HG02970 (cell line): ENCODE measurements around the gene THADA.

ENCODE experiments used
- ATAC-seq: cut with Tn5 transposase; IDR thresholded peaks from one replicate; pipeline ENCODE4 v1.9.1; 2021; ENCODE audit warnings: mild to moderate bottlenecking, moderate library complexity, moderate number of reproducible peaks; ENCODE audit not compliant: unreplicated experiment, low FRiP score

The THADA gene

GRCh38 chr2:43473767-43474166 lies 122.1 kb downstream of the THADA start:
- ATAC-seq: no peak

GRCh38 chr2:43472527-43473194 lies 123.2 kb downstream of the THADA start:
- ATAC-seq: no peak

- no peak for ATAC-seq
Measured at GRCh38 chr2:43469713-43470112, 126.1 kb downstream of the THADA start.

- ATAC-seq: no peak
Measured at GRCh38 chr2:43469094-43469493, 126.7 kb downstream of the THADA start.

GRCh38 chr2:43467891-43468290 lies 127.9 kb downstream of the THADA start:
- no peak for ATAC-seq

DNA sequence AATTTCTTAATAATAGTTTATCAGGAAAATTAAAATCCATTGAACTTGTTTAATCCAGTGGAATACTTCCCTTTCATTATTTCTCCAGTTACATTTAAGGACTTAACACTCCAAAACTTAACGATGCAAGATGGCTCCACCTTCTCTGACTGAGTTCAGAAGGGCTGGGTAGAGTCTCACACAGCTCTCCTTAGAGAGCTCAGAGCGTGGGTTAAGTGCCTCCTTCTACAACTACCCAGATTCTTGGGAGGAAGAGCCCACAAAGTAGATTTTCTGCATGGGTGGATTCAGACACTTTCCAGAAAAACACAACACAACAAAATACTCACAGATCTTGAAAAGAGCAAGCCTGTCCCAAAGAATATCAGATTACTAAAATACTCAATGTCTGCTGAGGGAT lies 130.6 kb downstream of the THADA start:
- ATAC-seq: no peak

DNA sequence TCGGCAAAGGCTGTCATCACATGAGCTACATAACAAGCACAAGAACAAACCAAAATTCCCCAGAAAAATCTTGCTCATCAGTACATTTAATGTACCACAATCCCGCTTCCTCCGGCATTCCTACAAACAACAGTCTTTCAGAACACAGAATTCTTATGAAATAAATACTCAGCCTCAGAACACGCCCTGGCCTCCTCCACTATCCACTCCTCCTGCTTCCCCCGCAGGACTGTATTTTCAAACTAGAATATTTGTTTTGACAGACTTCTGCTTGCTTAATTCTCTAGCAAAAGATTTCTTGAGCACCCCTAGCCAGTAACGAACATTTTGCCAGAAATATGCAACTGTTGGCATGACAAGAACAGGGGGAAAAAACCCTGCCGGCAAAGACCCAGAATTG lies 131.2 kb downstream of the THADA start:
- ATAC-seq: no peak

- ATAC-seq: no peak
Measured at GRCh38 chr2:43462866-43463641, 132.8 kb downstream of the THADA start.

DNA sequence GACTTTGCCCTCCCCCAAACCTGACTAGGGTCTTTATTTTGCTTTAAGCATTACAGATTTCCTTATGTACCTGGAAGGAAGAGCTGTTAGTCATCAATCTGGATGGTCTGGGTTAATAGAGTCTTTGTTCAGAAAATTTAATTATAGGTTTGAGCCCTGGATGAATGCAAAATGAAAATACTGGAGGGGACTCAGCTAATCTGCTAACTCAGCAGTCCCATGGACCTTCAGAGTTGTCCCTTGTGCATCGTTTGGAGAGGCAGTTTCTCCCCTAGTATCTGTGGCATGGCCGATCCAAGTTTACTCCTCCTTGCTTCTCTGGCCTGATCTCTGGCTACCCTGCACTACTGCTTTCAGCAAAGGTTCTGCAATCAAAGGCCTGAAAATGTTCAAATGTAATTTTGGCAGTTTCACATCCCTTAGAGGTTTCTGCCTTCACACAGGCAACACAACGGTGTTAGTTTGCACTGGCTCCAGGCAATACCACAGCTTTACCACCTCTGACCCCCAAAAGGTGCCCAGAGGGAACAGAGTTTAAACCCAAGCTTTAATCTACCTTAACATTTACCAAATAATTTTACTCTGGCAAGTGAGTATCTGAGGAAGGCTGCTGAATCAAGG lies 134.3 kb downstream of the THADA start:
- ATAC-seq: no peak

DNA sequence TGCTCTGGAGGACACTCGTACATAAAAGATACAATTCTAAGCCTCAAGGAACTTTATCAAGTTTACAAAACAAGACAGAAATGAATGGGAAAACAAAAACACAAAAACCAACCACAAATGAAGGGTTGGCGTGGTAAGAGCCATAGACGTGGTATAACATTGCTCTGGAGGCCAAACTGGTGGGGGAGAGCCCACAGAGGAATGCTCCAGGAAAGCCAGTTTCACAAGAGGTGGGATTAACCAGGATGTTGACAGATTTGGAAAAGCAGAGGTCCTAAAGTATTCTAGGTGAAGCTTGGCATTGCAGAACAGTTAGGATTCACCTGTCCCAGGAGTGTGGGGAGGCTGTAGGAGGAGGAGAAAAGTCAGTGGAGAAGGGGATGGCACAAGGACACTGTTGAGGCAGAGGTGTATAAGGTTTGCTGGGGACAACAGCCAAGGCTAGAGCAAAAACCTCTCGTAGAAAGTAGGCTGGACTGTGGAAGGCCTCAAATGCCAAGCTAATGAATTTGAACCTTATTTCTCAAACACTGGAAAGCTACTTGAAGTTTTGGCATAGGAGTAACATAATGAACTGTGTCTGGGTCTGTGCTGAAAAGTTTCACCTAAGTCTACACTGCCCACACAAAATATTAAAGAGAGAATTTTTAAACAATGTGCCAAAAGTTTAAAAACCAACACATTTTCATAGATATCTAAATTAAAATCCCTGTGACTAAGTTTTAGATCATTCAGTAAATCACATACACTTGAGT lies 135.1 kb downstream of the THADA start:
- ATAC-seq: no peak

GRCh38 chr2:43460174-43460546 lies 135.7 kb downstream of the THADA start:
- ATAC-seq: no peak

GRCh38 chr2:43459446-43460173 lies 136.2 kb downstream of the THADA start:
- no peak for ATAC-seq

DNA sequence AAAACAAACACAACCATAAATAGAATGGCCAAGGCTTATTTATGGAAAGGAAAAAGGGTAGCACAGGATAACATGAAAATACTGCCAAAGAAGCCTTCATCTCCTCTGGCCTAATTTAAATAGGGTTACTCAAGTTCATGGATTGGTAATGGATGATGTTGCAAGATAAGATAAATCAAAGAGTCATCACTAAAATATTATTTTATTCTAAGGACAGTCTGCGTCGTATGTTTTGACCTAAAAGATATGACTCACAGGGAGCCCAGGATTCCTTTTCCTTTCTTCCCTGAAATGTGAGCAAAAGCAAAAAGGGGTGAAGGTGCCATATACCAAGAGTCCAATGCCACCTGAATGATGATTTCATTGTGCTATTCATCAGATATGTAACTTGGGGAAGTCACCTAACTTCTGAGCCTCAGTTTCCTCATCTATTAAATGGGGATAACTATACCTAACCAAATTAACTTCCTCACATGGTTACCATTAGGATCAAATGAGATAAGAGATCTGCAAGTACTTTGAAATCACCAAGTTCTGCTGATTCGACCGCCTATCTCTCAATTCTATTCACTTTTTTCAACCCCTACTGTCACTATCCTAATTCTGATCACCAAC lies 137.7 kb downstream of the THADA start:
- ATAC-seq: no peak

DNA sequence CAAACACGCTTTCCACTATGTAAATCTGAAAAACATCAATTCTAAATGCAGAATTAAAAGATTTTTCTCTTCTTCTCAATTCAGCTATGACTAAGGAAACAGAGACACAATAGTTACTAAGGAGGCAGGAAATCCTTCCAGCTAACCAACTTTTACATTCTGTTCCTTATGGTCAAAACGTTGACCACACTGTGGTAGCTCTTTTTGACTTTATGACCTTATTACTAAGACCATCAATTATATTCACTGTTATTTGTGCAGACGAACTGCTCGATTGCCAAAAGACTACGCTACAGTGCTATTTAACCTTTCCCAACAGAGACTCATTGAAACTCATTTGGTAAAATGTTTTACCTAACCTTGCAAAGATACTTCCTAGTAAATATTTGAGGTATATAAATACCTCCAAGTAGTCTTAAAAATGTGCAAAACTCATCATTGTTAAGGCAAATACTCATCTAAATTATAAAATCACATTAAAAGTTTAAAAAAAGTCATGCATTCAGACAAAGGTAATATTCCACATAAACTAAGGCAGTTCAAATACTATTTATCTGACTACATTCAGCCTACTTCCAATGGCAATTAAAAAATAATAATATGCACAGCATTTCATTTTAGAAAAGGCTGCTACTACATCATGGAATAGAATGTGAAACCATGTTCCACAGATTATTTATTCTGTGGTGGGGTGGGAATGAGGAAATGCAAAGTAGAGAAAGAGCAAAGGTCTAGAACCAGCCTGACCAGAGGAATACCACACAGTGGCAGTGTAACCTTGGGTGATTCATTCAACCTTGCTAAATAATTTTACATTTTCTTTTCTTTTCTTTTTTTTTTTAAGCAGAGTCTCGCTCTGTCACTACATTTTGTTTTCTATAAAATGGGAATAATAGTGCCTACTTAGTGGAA lies 139.9 kb downstream of the THADA start:
- no peak for ATAC-seq

DNA sequence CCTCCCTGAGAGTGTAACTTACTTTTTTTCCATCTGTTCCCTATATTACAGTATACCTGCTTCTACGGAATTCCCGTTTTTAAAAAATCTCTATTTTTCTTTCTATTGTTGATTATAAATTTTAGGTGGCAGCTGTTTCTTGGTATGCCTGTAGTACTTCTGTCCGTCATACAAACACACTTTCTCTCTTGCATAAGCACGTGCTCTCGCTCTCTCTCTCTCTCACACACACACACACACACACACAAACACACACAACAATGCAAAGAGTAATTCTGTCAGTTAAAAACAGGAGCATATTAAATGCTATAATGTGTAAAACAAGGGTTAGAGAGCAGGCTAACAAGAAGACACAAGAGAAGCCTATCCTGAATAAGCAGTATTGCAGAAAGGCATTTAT lies 140.5 kb downstream of the THADA start:
- no peak for ATAC-seq

DNA sequence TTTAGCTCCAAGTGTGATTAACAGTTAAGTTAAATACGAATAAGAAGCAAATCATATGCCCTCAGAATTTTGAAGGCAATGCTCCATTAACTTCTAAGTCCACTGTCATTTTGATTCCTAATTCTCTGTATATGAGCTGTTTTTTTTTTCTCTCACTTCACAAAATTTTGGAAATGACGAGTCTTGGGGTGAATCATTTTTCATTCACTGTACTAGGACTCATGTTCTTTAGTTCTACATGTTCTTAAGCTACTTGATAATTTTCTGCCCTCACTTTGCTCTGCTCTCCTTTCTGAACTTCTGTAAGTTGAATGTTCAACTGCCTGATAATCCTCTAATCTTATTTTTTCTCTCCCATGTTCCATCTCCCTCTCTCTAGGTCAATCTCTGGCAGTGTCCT lies 141.0 kb downstream of the THADA start:
- ATAC-seq: no peak

DNA sequence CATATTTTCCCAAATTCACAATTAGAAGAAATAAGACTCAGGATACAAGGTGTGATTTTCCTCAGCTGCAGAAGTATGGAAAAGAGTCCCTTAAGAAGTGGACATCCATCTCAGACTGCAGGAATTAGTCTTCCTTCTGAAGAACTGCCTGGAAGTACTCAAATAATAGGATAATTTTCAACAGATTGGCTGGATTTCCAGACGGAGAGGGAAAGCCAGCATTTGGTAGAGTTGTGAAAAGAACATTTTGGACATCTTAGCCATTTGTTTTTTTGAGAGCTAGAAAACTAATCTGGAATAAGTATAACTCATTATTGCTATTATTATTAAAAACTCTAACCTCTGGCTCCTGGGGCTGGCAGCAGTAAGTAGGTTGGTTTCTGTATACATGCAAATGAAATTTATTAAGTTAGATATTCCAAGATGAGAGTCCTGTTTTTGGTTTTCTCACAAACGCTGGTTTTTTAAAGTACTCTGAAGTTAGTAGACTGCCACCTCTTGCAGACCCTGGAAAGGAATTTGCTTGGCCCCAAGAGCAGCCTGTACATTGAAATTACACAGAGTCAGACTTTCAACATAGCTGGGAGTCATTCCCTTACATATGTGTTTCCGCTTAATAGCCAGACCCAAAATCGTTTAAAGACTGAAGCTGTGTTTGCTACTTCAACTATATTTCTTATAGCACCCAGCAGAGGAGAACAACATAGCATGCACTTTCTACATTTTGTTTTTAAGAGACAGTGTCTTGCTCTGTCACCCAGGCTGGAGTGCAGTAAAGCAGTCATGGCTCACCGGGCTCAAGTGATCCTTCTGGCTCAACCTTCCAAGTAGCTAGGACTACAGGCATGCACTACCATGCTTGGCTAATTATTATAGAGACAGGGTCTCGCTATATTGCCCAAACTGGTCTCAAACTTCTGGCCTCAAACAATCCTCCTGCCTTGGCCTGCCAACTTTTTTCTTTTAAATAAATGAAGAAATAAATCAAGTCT lies 142.4 kb downstream of the THADA start:
- no peak for ATAC-seq

GRCh38 chr2:43452318-43452731 lies 143.5 kb downstream of the THADA start:
- ATAC-seq: no peak
